HEK293 (cell line): ENCODE results near the gene TTLL1.

Experiments
- AEBP2 ChIP-seq: fragments of 450-650 bp; formaldehyde crosslinking; IDR thresholded peaks from 2 replicates; pipeline ENCODE4 v1.5.1; 2016; ENCODE audit warnings: missing biosample characterization, missing genetic modification characterization, borderline replicate concordance
- ATF2 ChIP-seq: fragments of 450-650 bp; formaldehyde crosslinking; IDR thresholded peaks from 2 replicates; pipeline ENCODE4 v1.5.1; 2016; ENCODE audit warnings: missing biosample characterization, missing genetic modification characterization, low read depth
- BCL11A ChIP-seq: fragments of 450-650 bp; formaldehyde crosslinking; IDR thresholded peaks from 2 replicates; pipeline ENCODE4 v1.5.1; 2016; ENCODE audit warnings: low read depth, missing biosample characterization, missing genetic modification characterization
- GLI4 ChIP-seq: fragments of 450-650 bp; formaldehyde crosslinking; IDR thresholded peaks from 2 replicates; pipeline ENCODE4 v1.5.1; 2016; ENCODE audit warnings: missing biosample characterization, missing genetic modification characterization
- KLF1 ChIP-seq: fragments of 450-650 bp; formaldehyde crosslinking; IDR thresholded peaks from 2 replicates; pipeline ENCODE4 v1.5.1; 2016; ENCODE audit warnings: missing biosample characterization, missing genetic modification characterization
- MZF1 ChIP-seq: fragments of 450-650 bp; formaldehyde crosslinking; IDR thresholded peaks from 2 replicates; pipeline ENCODE4 v1.5.1; 2017; ENCODE audit warnings: missing biosample characterization, missing genetic modification characterization, borderline replicate concordance
- PATZ1 ChIP-seq: fragments of 450-650 bp; formaldehyde crosslinking; IDR thresholded peaks from 2 replicates; pipeline ENCODE4 v1.5.1; 2016; ENCODE audit warnings: missing biosample characterization, missing genetic modification characterization
- ZFHX2 ChIP-seq: fragments of 450-650 bp; formaldehyde crosslinking; conservative IDR thresholded peaks from 2 replicates; pipeline ENCODE4 v1.5.1; 2016; ENCODE audit warnings: missing biosample characterization, missing genetic modification characterization
- ZFP41 ChIP-seq: fragments of 450-650 bp; formaldehyde crosslinking; IDR thresholded peaks from 2 replicates; pipeline ENCODE4 v1.5.1; 2016; ENCODE audit warnings: missing biosample characterization, missing genetic modification characterization, borderline replicate concordance
- ZNF146 ChIP-seq: fragments of 450-650 bp; formaldehyde crosslinking; IDR thresholded peaks from 2 replicates; pipeline ENCODE4 v1.5.1; 2016; ENCODE audit warnings: missing biosample characterization, missing genetic modification characterization
- ZNF239 ChIP-seq: fragments of 450-650 bp; formaldehyde crosslinking; IDR thresholded peaks from 2 replicates; pipeline ENCODE4 v1.5.1; 2016; ENCODE audit warnings: missing biosample characterization, missing genetic modification characterization
- ZNF26 ChIP-seq: fragments of 450-650 bp; formaldehyde crosslinking; IDR thresholded peaks from 2 replicates; pipeline ENCODE4 v1.5.1; 2016; ENCODE audit warnings: missing biosample characterization, missing genetic modification characterization
- ZNF510 ChIP-seq: fragments of 450-650 bp; formaldehyde crosslinking; IDR thresholded peaks from 2 replicates; pipeline ENCODE4 v1.5.1; 2018; ENCODE audit warnings: mild to moderate bottlenecking, missing genetic modification characterization, missing biosample characterization; ENCODE audit not compliant: insufficient replicate concordance
- ZNF518A ChIP-seq: fragments of 450-650 bp; formaldehyde crosslinking; conservative IDR thresholded peaks from 2 replicates; pipeline ENCODE4 v1.5.1; 2016; ENCODE audit warnings: low read depth, missing biosample characterization, missing genetic modification characterization
- ZNF629 ChIP-seq: fragments of 450-650 bp; formaldehyde crosslinking; IDR thresholded peaks from 2 replicates; pipeline ENCODE4 v1.5.1; 2017; ENCODE audit warnings: missing biosample characterization, missing genetic modification characterization
- ZSCAN18 ChIP-seq: fragments of 450-650 bp; formaldehyde crosslinking; IDR thresholded peaks from 2 replicates; pipeline ENCODE4 v1.5.1; 2016; ENCODE audit warnings: missing biosample characterization, missing genetic modification characterization
- ZSCAN30 ChIP-seq: fragments of 450-650 bp; IDR thresholded peaks from 2 replicates; pipeline ENCODE4 v1.5.1; 2018; ENCODE audit warnings: missing biosample characterization, mild to moderate bottlenecking, missing genetic modification characterization, moderate library complexity

Gene TTLL1

GRCh38 chr22:43110444-43110926 lies 21.3 kb upstream of the TTLL1 start, which contains the start of gene BIK (continued):
- no peak for TF ChIP-seq ATF2 (tag by site-specific recombination)
- peak; percentile 21; the same call in 1 of the 2 replicates for TF ChIP-seq PATZ1
- TF ChIP-seq KLF1 (tag by site-specific recombination) = no peak
- TF ChIP-seq ZSCAN18 (tag by site-specific recombination) = no peak
- no peak for TF ChIP-seq ZSCAN30 (tag by site-specific recombination)
- no peak for TF ChIP-seq ZNF629 (tag by site-specific recombination)
- TF ChIP-seq GLI4 (tag by site-specific recombination) = no peak
- TF ChIP-seq MZF1 (tag by site-specific recombination) = no peak
- no peak for TF ChIP-seq ZFP41
- no peak for TF ChIP-seq ZNF146
- no peak for TF ChIP-seq ZNF518A
- no peak for TF ChIP-seq BCL11A (tag by site-specific recombination)
- TF ChIP-seq ZFHX2 = no peak
- TF ChIP-seq ZNF26 (tag by site-specific recombination) = no peak
- no peak for TF ChIP-seq ZNF239 (tag by site-specific recombination)
- TF ChIP-seq ZNF510 (tag by site-specific recombination) = no peak
- no peak for TF ChIP-seq AEBP2
